GM12878 (cell line): ENCODE results near the gene TARBP1. TPM values are rescaled to one million over a fixed set of nuclear protein-coding genes. Genes with fewer than 3 reads are reported as not detected.

Experiments used
- ATAC-seq: fragments of 200-7000 bp; cut with Tn5 transposase; 3 replicates; pipeline ENCODE4 v1.9.1; 2020; ENCODE audit warnings: mild to moderate bottlenecking, moderate library complexity
- BruUV-seq: library from RNA; stranded (reverse); fragments of 400-500 nt; replicated peaks from 2 replicates; lab custom pipeline; 2021; lab: Mats Ljungman, UMichigan
- CTCF ChIA-PET: fragments of 300-600 bp; sonication (Branson Sonifier 250); formaldehyde crosslinking; extraction: SDS; loops from one replicate; lab custom pipeline; 2021; ENCODE audit warnings: inconsistent platforms; lab: Yijun Ruan, JAX
- POLR2A ChIA-PET: fragments of 350-600 bp; formaldehyde crosslinking; extraction: SDS; loops from one replicate; lab custom pipeline; 2021; ENCODE audit warnings: inconsistent platforms; lab: Charles Lee
- RAD21 ChIA-PET: fragments of 300-600 bp; sonication (Branson Sonifier 250); formaldehyde crosslinking; loops from one replicate; lab custom pipeline; 2023; ENCODE audit warnings: antibody characterized with exemption; ENCODE audit not compliant: unreplicated experiment; lab: Charles Lee
- SMC1A ChIA-PET: fragments of 300-600 bp; sonication (Branson Sonifier 250); formaldehyde crosslinking; loops from one replicate; lab custom pipeline; 2023; ENCODE audit not compliant: unreplicated experiment, uncharacterized antibody; lab: Charles Lee
- DNase-seq: peaks from one replicate; pipeline ENCODE4 v3.0.0-alpha.2; 2011; ENCODE audit warnings: low read depth, low spot score
- FAIRE-seq: peaks from 3 replicates; lab custom pipeline; 2011; peaks lifted over from hg19 to GRCh38; lab: Jason Lieb, UNC
- H2AFZ ChIP-seq: 2 replicates; pipeline ENCODE4 v1.6.0; 2011; ENCODE audit warnings: low read depth, low read length, control low read depth; ENCODE audit not compliant: control insufficient read depth
- H3K27ac ChIP-seq: 2 replicates; pipeline ENCODE4 v1.5.1; 2011; ENCODE audit warnings: control low read depth; ENCODE audit not compliant: control insufficient read depth, insufficient read depth
- H3K27me3 ChIP-seq, 2 experiments: replicated peaks in 1 of 2; 2 replicates each; pipeline versions ENCODE4 v1.6.0 to v1.6.1; 2011; ENCODE audit warnings: low read length in 1 of 2; ENCODE audit not compliant: control insufficient read depth in 2 of 2, insufficient read depth in 2 of 2
- H3K36me3 ChIP-seq, 2 experiments: 2 replicates each; pipeline ENCODE4 v1.5.1; 2011; ENCODE audit warnings: low read length in 1 of 2; ENCODE audit not compliant: control insufficient read depth in 2 of 2, insufficient read depth in 2 of 2
- H3K4me1 ChIP-seq: 2 replicates; pipeline ENCODE4 v1.6.1; 2011; ENCODE audit warnings: mild to moderate bottlenecking, low read length, moderate library complexity, mixed read lengths; ENCODE audit not compliant: control insufficient read depth, insufficient read depth
- H3K4me2 ChIP-seq: 2 replicates; pipeline ENCODE4 v1.6.0; 2011; ENCODE audit warnings: control low read depth; ENCODE audit not compliant: control insufficient read depth, insufficient read depth
- H3K4me3 ChIP-seq: fragments of 200-600 bp; sonication (generic); 2 replicates; pipeline ENCODE4 v1.5.1; 2016
- H3K79me2 ChIP-seq: 2 replicates; pipeline ENCODE4 v1.6.0; 2011; ENCODE audit warnings: low read length; ENCODE audit not compliant: control insufficient read depth, insufficient read depth
- H3K9ac ChIP-seq: 2 replicates; pipeline ENCODE4 v1.8.0; 2011; ENCODE audit warnings: low read length, control low read depth, mixed read lengths; ENCODE audit not compliant: control insufficient read depth, insufficient read depth
- H3K9me3 ChIP-seq: replicated peaks from 3 replicates; pipeline ENCODE4 v1.5.1; 2011; ENCODE audit warnings: mild to moderate bottlenecking, low read length; ENCODE audit not compliant: control insufficient read depth, insufficient read depth
- H4K20me1 ChIP-seq: 2 replicates; pipeline ENCODE4 v1.6.0; 2011; ENCODE audit not compliant: control insufficient read depth, insufficient read depth
- CBFB ChIP-seq: IDR thresholded peaks from 2 replicates; pipeline ENCODE4 v1.6.1; 2016; ENCODE audit warnings: antibody characterized with exemption, low read depth
- EZH2 ChIP-seq: IDR thresholded peaks from 2 replicates; pipeline ENCODE4 v1.6.1; 2012; ENCODE audit warnings: low read depth, mild to moderate bottlenecking, control low read depth, inconsistent platforms, low read length, borderline replicate concordance; ENCODE audit not compliant: control insufficient read depth
- MTA3 ChIP-seq: IDR thresholded peaks from 2 replicates; pipeline ENCODE4 v1.6.1; 2012; ENCODE audit warnings: low read length, inconsistent platforms, borderline replicate concordance
- RBBP5 ChIP-seq: fragments of 200-600 bp; sonication (generic); conservative IDR thresholded peaks from 2 replicates; pipeline ENCODE4 v1.6.1; 2016
- SIN3A ChIP-seq: IDR thresholded peaks from 2 replicates; pipeline ENCODE4 v1.6.1; 2012; ENCODE audit warnings: low read depth, low read length, improper control_type of control experiment
- SKIL ChIP-seq: fragments of 450-650 bp; IDR thresholded peaks from 2 replicates; pipeline ENCODE4 v1.6.1; 2017; ENCODE audit warnings: mild to moderate bottlenecking, low read depth, inconsistent platforms; ENCODE audit not compliant: poor library complexity, severe bottlenecking
- WGBS: methylation state at CpG from one replicate; pipeline ENCODE4 v1.1.6; 2016; ENCODE audit warnings: low lambda C conversion rate; ENCODE audit not compliant: insufficient replicate concordance, insufficient coverage; ENCODE audit errors: missing lambda C conversion rate; 5-methylcytosine and 5-hydroxymethylcytosine counted together
- in situ Hi-C: fragments of 300-500 bp; cut with MboI; formaldehyde crosslinking; loops from 9 replicates; pipeline ENCODE4 v1.14.3; 2018; ENCODE audit warnings: mixed read lengths
- intact Hi-C: fragments of 100-400 bp; cut with micrococcal nuclease; formaldehyde crosslinking; loops from one replicate; pipeline ENCODE4 v1.14.2; 2022; ENCODE audit not compliant: unreplicated experiment
- polyA plus RNA-seq, 11 experiments: library from polyadenylated mRNA; depleted of rRNA in 4 of 11; unstranded in 6 of 11; stranded (reverse) in 5 of 11; fragments of >200 nt; fragmentation: Nextera tagmentation in 4 of 11; fragmentation: Illumina TruSeq in 1 of 11; extraction: Ambion mirVana in 4 of 11; extraction: Trizol in 1 of 11; gene quantifications; 1 replicate in 1 of 11; 2 replicates in 10 of 11; pipeline versions ENCODE4 v1.2.1 to v1.2.3, GENCODE V29; 2011 to 2016; ENCODE audit warnings: inconsistent platforms in 2 of 11, missing spikeins in 2 of 11, low read depth in 1 of 11
- total RNA-seq, 4 experiments: library from RNA; depleted of rRNA in 3 of 4; stranded (reverse); fragments of >200 nt in 3 of 4; fragmentation: Illumina TruSeq in 1 of 4; extraction: Trizol in 1 of 4; gene quantifications; 2 replicates each; pipeline versions ENCODE4 v1.2.1 to v1.2.3, GENCODE V29; 2013 to 2021
- TF ChIP-seq, protein P1 (sequence below): IDR thresholded peaks from 2 replicates; pipeline ENCODE4 v1.6.1; 2011; ENCODE audit warnings: borderline replicate concordance, low read depth, mild to moderate bottlenecking, moderate library complexity, mixed read lengths, low read length; ENCODE audit not compliant: insufficient read depth; ENCODE audit errors: extremely low read length

The TARBP1 gene
- total and polyA plus RNA-seq, 10 of the 15 experiments (the other 5 are each of a cell fraction or from before 2014, with no cell fraction given): 10.8 to 94.4 (median 35.3) TPM

GRCh38 chr1:234468580-234468979 is 10.4 kb downstream of the TARBP1 start (continued):
- TF ChIP-seq, protein P1, sequence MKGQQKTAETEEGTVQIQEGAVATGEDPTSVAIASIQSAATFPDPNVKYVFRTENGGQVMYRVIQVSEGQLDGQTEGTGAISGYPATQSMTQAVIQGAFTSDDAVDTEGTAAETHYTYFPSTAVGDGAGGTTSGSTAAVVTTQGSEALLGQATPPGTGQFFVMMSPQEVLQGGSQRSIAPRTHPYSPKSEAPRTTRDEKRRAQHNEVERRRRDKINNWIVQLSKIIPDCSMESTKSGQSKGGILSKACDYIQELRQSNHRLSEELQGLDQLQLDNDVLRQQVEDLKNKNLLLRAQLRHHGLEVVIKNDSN: no peak
- TF ChIP-seq EZH2: no peak
- TF ChIP-seq, all 136 proteins: peak for 0

- DNase-seq: no peak
- Histone ChIP-seq H3K4me1 (peaks cover 4% of the 10 kb centered on the region; the same call in 1 of the 2 replicates), H3K4me3 (no peak overlapping the region), H3K9ac (no peak overlapping the region), H4K20me1 (no peaks in the 10 kb centered on the region), H3K4me2 (no peak overlapping the region), H3K79me2 (peaks cover 5% of the 10 kb centered on the region), H3K9me3 (no peaks in the 10 kb centered on the region), H3K36me3 (peaks cover 0 to 10% of the 10 kb centered on the region in 2 experiments; a peak in 2 of 4 replicates), H3K27me3 (no peaks in the 10 kb centered on the region), H2AFZ (no peak overlapping the region), H3K27ac (no peak overlapping the region)
- in situ Hi-C loops: no loop called here
- CTCF ChIA-PET: interaction anchor here (1.1 to 1.9 kb wide), 2 partner anchors 10 to 29 kb away, joined by 4 read pairs; no protein-coding TSS in a partner anchor
- RAD21 ChIA-PET: no interaction called here
- FAIRE-seq: no peak
- no TSS peak for BruUV-seq
- ATAC-seq: no peak
- TF ChIP-seq RBBP5 (no peak), SKIL (no peak), SIN3A (no peak), CBFB (no peak), MTA3 (no peak)
- SMC1A ChIA-PET: interaction anchor here (0.7 kb wide), 1 partner anchor 82 kb away, joined by 3 read pairs; no protein-coding TSS in a partner anchor
- WGBS: 90% methylated on average over 6 of the region's 6 CpGs
- intact Hi-C loops: no loop called here
- POLR2A ChIA-PET: no interaction called here
Observed at GRCh38 chr1:234467821-234468220, 11.2 kb downstream of the TARBP1 start.
